HCT116 (cell line): ENCODE measurements around the gene CFAP77. TPM values are rescaled to one million over a fixed set of nuclear protein-coding genes. Genes with fewer than 3 reads are reported as not detected.

ENCODE experiments used
- ATAC-seq: fragments of 200-7000 bp; cut with Tn5 transposase; 2 replicates; pipeline ENCODE4 v1.9.1; 2020; ENCODE audit warnings: mild to moderate bottlenecking, moderate library complexity
- BruUV-seq: library from RNA; stranded (reverse); fragments of 400-500 nt; replicated peaks from 2 replicates; lab custom pipeline; 2021; lab: Mats Ljungman, UMichigan
- CTCF ChIA-PET: fragments of 300-600 bp; sonication (Branson Sonifier 250); formaldehyde crosslinking; loops from one replicate; lab custom pipeline; 2021; ENCODE audit warnings: antibody characterized with exemption; lab: Charles Lee
- POLR2A ChIA-PET: fragments of 300-600, 350-600 bp; sonication (Branson Sonifier 250); formaldehyde crosslinking; loops from one replicate; lab custom pipeline; 2021; ENCODE audit warnings: antibody characterized with exemption; lab: Charles Lee
- RAD21 ChIA-PET, 2 experiments: fragments of 300-600 bp; sonication (Branson Sonifier 250); formaldehyde crosslinking; loops; one replicate each; lab custom pipeline; 2023; ENCODE audit warnings: low total read pairs in 2 of 2; ENCODE audit not compliant: uncharacterized antibody in 2 of 2, unreplicated experiment in 2 of 2, low non-redundant PET in 1 of 2; lab: Charles Lee
- DNase-seq: peaks from one replicate; pipeline ENCODE4 v3.0.0-alpha.2; 2010; ENCODE audit warnings: low read depth, low spot score
- H2AFZ ChIP-seq: fragments of 200-600 bp; shearing (Covaris generic), sonication (generic); 2 replicates; pipeline ENCODE4 v1.6.1; 2017; ENCODE audit warnings: low read depth, mixed run types, mixed read lengths, antibody characterized with exemption, low read length; ENCODE audit not compliant: poor library complexity, severe bottlenecking
- H3K27ac ChIP-seq: 2 replicates; pipeline ENCODE4 v1.5.1; 2012; ENCODE audit warnings: low read depth, low read length
- H3K27me3 ChIP-seq: fragments of 200-600 bp; sonication (generic); 2 replicates; pipeline ENCODE4 v1.6.1; 2016; ENCODE audit warnings: mixed run types, low read length, mixed read lengths; ENCODE audit not compliant: insufficient read depth
- H3K36me3 ChIP-seq, 2 experiments: fragments of 200-500 bp in 1 of 2; fragments of 200-600 bp in 1 of 2; sonication (Bioruptor generic) in 1 of 2; sonication (generic) in 1 of 2; 2 replicates each; pipeline versions ENCODE4 v1.5.1 to v1.6.1; 2014 to 2016; ENCODE audit warnings: low read length in 2 of 2, inconsistent platforms in 1 of 2, mixed read lengths in 1 of 2, mixed run types in 1 of 2; ENCODE audit not compliant: insufficient read depth in 2 of 2, control insufficient read depth in 1 of 2
- H3K4me1 ChIP-seq, 2 experiments: fragments of 200-600 bp in 1 of 2; sonication (generic) in 1 of 2; 2 replicates each; pipeline versions ENCODE4 v1.5.1 to v1.6.1; 2012 to 2017; ENCODE audit warnings: low read length in 2 of 2, inconsistent platforms in 1 of 2, mild to moderate bottlenecking in 1 of 2, mixed read lengths in 1 of 2, mixed run types in 1 of 2, moderate library complexity in 1 of 2; ENCODE audit not compliant: insufficient read depth in 2 of 2, control insufficient read depth in 1 of 2
- H3K4me2 ChIP-seq: fragments of 200-600 bp; sonication (generic); 2 replicates; pipeline ENCODE4 v1.6.1; 2017; ENCODE audit warnings: mixed run types, low read length, mixed read lengths
- H3K4me3 ChIP-seq, 2 experiments: fragments of 200-600 bp in 1 of 2; sonication (generic) in 1 of 2; replicated peaks in 1 of 2; 2 replicates each; pipeline ENCODE4 v1.5.1; 2011 to 2016; ENCODE audit warnings: low read length in 2 of 2, control low read depth in 1 of 2, low read depth in 1 of 2, mild to moderate bottlenecking in 1 of 2, mixed read lengths in 1 of 2, mixed run types in 1 of 2
- H3K79me2 ChIP-seq: fragments of 200-600 bp; sonication (generic); 2 replicates; pipeline ENCODE4 v1.6.1; 2017; ENCODE audit warnings: mild to moderate bottlenecking, mixed run types, low read length, moderate library complexity, mixed read lengths; ENCODE audit not compliant: insufficient read depth
- H3K9ac ChIP-seq: fragments of 200-600 bp; sonication (generic); 2 replicates; pipeline ENCODE4 v1.6.1; 2016; ENCODE audit warnings: low read length, mixed read lengths
- H3K9me2 ChIP-seq: fragments of 200-600 bp; sonication (generic), shearing (Covaris generic); 2 replicates; pipeline ENCODE4 v1.6.1; 2017; ENCODE audit warnings: mixed run types, mild to moderate bottlenecking, moderate library complexity; ENCODE audit not compliant: insufficient read depth
- H3K9me3 ChIP-seq, 2 experiments: fragments of 200-500 bp in 1 of 2; fragments of 200-600 bp in 1 of 2; sonication (Bioruptor generic) in 1 of 2; sonication (generic) in 1 of 2; 2 replicates each; pipeline ENCODE4 v1.6.1; 2014 to 2017; ENCODE audit warnings: low read length in 2 of 2, mixed read lengths in 2 of 2, inconsistent platforms in 1 of 2, low read depth in 1 of 2, mild to moderate bottlenecking in 1 of 2, mixed run types in 1 of 2, moderate library complexity in 1 of 2; ENCODE audit not compliant: control insufficient read depth in 1 of 2, insufficient read depth in 1 of 2
- H4K20me1 ChIP-seq: fragments of 200-600 bp; sonication (generic), shearing (Covaris generic); 2 replicates; pipeline ENCODE4 v1.6.1; 2017; ENCODE audit warnings: mixed run types, mild to moderate bottlenecking, moderate library complexity; ENCODE audit not compliant: insufficient read depth
- ATF3 ChIP-seq: IDR thresholded peaks from 2 replicates; pipeline ENCODE4 v1.6.1; 2012
- ELF1 ChIP-seq: IDR thresholded peaks from 2 replicates; pipeline ENCODE4 v1.6.1; 2012; ENCODE audit warnings: low read depth, borderline replicate concordance
- EZH2 ChIP-seq: fragments of 200-600 bp; sonication (generic); IDR thresholded peaks from 2 replicates; pipeline ENCODE4 v1.6.1; 2017; ENCODE audit warnings: antibody characterized with exemption, mixed run types
- FOSL1 ChIP-seq: IDR thresholded peaks from 2 replicates; pipeline ENCODE4 v1.6.1; 2012; ENCODE audit warnings: low read depth
- JUND ChIP-seq: IDR thresholded peaks from 2 replicates; pipeline ENCODE4 v1.6.1; 2012
- MAX ChIP-seq: IDR thresholded peaks from 2 replicates; pipeline ENCODE4 v1.6.1; 2012
- REST ChIP-seq: IDR thresholded peaks from 2 replicates; pipeline ENCODE4 v1.6.1; 2012; ENCODE audit warnings: low read depth
- SIN3A ChIP-seq: IDR thresholded peaks from 2 replicates; pipeline ENCODE4 v1.6.1; 2012; ENCODE audit warnings: low read depth
- SRF ChIP-seq: IDR thresholded peaks from 2 replicates; pipeline ENCODE4 v1.6.1; 2012; ENCODE audit warnings: low read depth
- TCF7L2 ChIP-seq: IDR thresholded peaks from 2 replicates; pipeline ENCODE4 v1.7.0; 2011; ENCODE audit warnings: borderline replicate concordance, inconsistent platforms; ENCODE audit not compliant: insufficient read depth, insufficient read length; ENCODE audit errors: extremely low read depth
- YY1 ChIP-seq: IDR thresholded peaks from 2 replicates; pipeline ENCODE4 v1.6.1; 2011; ENCODE audit warnings: low read length, low read depth, moderate library complexity, mild to moderate bottlenecking; ENCODE audit not compliant: insufficient replicate concordance; ENCODE audit errors: extremely low read depth
- ZBTB33 ChIP-seq: IDR thresholded peaks from 2 replicates; pipeline ENCODE4 v1.6.1; 2011; ENCODE audit warnings: mild to moderate bottlenecking, low read length, moderate library complexity; ENCODE audit not compliant: insufficient replicate concordance; ENCODE audit errors: extremely low read depth
- intact Hi-C: fragments of 100-400 bp; cut with micrococcal nuclease; formaldehyde crosslinking; loops from 2 replicates; pipeline ENCODE4 v1.10.0; 2022
- total RNA-seq: library from RNA; stranded (reverse); gene quantifications from one replicate; pipeline ENCODE4 v1.2.1, GENCODE V29; 2021; ENCODE audit not compliant: unreplicated experiment

Gene CFAP77
- total RNA-seq, 1 experiment from 2014 or later, result 0.98 TPM

GRCh38 chr9:132401824-132402223 lies 8.2 kb upstream of the CFAP77 start:
- H3K9me3 ChIP-seq, result no peaks in the 10 kb centered on the region
- H3K79me2 ChIP-seq, result peaks cover 50% of the 10 kb centered on the region
- RAD21 ChIA-PET, result no interaction called here
- no TSS peak for BruUV-seq
- DNase-seq, result no peak
- H3K9me2 ChIP-seq, result no peaks in the 10 kb centered on the region
- ATAC-seq, result no peak
- no peak overlapping the region for H3K4me2 ChIP-seq
- CTCF ChIA-PET, result no interaction called here
- no peaks in the 10 kb centered on the region for H3K27me3 ChIP-seq
- H3K27ac ChIP-seq, result no peak overlapping the region
- H3K9ac ChIP-seq, result no peak overlapping the region
- no peak for TF ChIP-seq ELF1
- no peak for TF ChIP-seq EZH2
- TF ChIP-seq TCF7L2, result no peak
- no peak for TF ChIP-seq SIN3A
- no peak for TF ChIP-seq FOSL1
- no peak for TF ChIP-seq REST
- no peak for TF ChIP-seq ZBTB33
- no peak for TF ChIP-seq JUND
- TF ChIP-seq YY1, result no peak
- TF ChIP-seq ATF3, result no peak
- TF ChIP-seq MAX, result no peak
- TF ChIP-seq SRF, result no peak
- intact Hi-C loops, result no loop called here
- peaks cover 19 to 36% of the 10 kb centered on the region in 2 experiments for H3K36me3 ChIP-seq
- H2AFZ ChIP-seq, result no peak overlapping the region
- peaks cover 5 to 7% of the 10 kb centered on the region in 2 experiments; a peak in 2 of 4 replicates for H3K4me1 ChIP-seq
- POLR2A ChIA-PET, result no interaction called here
- no peak overlapping the region for H3K4me3 ChIP-seq
- no peaks in the 10 kb centered on the region for H4K20me1 ChIP-seq
